ENCODE data around the gene PLXNA3.

PLXNA3 gene

DNA sequence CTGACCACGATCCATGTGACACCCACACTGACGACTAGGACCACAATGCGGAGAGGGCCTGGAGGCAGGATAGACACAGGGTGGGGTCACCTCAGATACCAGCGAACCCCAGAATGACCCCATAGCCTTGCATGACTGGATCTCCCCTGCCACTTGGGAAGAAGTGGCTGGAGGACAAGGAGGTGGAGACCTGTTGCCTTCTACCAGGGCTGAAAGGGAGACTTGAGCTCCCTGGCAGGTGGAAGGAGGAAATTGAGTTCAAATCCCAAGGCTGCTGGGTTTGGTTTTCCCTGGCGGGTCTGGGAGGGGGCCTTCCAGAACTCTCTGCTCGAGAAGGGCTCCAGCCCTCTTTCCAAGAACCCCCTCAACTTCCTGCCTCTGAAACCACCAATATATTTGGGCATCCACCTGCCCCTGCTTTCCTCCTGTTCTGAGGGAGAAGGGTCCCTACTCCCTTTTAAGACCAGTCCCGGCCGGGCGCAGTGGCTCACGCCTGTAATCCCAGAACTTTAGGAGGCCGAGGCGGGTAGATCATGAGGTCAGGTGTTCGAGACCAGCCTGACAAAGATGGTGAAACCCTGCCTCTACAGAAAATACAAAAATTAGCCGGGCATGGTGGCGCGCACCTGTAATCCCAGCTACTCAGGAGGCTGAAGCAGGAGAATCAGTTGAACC lies 54.9 kb downstream of the PLXNA3 start:
- DNase-seq = no peak
- H3K9me3 ChIP-seq = peaks cover 0 to 8% (median 0%) of the 10 kb centered on the region in 3 donors
- H3K36me3 ChIP-seq = peaks cover 0 to 31% (median 14%) of the 10 kb centered on the region in 3 donors
- no peak overlapping the region for H3K4me3 ChIP-seq
- intact Hi-C loops (cut with DNase I; ENCODE audit: low total_unique reads) = no loop called here
- H3K27me3 ChIP-seq = no peaks in the 10 kb centered on the region
- H3K27ac ChIP-seq = no peak overlapping the region
- peaks cover 0 to 19% (median 0%) of the 10 kb centered on the region in 4 donors for H3K4me1 ChIP-seq
- TF ChIP-seq, protein P1, sequence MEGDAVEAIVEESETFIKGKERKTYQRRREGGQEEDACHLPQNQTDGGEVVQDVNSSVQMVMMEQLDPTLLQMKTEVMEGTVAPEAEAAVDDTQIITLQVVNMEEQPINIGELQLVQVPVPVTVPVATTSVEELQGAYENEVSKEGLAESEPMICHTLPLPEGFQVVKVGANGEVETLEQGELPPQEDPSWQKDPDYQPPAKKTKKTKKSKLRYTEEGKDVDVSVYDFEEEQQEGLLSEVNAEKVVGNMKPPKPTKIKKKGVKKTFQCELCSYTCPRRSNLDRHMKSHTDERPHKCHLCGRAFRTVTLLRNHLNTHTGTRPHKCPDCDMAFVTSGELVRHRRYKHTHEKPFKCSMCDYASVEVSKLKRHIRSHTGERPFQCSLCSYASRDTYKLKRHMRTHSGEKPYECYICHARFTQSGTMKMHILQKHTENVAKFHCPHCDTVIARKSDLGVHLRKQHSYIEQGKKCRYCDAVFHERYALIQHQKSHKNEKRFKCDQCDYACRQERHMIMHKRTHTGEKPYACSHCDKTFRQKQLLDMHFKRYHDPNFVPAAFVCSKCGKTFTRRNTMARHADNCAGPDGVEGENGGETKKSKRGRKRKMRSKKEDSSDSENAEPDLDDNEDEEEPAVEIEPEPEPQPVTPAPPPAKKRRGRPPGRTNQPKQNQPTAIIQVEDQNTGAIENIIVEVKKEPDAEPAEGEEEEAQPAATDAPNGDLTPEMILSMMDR (IDR thresholded peaks at IDR 0.05) = no peak

DNA sequence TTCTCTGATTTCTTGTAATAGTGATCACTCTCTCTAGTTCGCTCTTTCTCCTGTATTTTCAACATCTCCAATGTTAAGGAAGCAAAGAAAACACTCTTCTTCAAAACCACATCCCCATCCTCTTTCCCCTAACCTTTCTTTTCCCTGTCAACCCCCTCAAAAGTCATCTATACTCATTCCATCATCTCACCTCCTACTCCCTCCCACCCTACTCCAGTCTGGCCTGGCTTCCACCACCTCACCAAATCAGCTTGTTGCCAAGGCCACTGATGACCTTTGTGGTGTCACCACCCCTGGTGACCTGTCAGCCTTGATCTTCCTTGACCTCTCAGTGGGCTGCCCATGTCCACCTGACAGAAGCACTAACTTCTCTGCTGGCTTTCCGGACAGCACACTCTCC lies 55.6 kb downstream of the PLXNA3 start:
- Histone ChIP-seq H3K4me1 (peaks cover 0 to 19% (median 0%) of the 10 kb centered on the region in 4 donors), H3K27me3 (no peaks in the 10 kb centered on the region), H3K9me3 (peaks cover 0 to 8% (median 0%) of the 10 kb centered on the region in 3 donors), H3K4me3 (no peak overlapping the region), H3K27ac (no peak overlapping the region), H3K36me3 (peaks cover 0 to 25% (median 8%) of the 10 kb centered on the region in 3 donors)
- TF ChIP-seq, protein P1 (IDR thresholded peaks at IDR 0.05) = no peak
- DNase-seq = no peak
- intact Hi-C loops (cut with DNase I; ENCODE audit: low total_unique reads) = no loop called here

DNA sequence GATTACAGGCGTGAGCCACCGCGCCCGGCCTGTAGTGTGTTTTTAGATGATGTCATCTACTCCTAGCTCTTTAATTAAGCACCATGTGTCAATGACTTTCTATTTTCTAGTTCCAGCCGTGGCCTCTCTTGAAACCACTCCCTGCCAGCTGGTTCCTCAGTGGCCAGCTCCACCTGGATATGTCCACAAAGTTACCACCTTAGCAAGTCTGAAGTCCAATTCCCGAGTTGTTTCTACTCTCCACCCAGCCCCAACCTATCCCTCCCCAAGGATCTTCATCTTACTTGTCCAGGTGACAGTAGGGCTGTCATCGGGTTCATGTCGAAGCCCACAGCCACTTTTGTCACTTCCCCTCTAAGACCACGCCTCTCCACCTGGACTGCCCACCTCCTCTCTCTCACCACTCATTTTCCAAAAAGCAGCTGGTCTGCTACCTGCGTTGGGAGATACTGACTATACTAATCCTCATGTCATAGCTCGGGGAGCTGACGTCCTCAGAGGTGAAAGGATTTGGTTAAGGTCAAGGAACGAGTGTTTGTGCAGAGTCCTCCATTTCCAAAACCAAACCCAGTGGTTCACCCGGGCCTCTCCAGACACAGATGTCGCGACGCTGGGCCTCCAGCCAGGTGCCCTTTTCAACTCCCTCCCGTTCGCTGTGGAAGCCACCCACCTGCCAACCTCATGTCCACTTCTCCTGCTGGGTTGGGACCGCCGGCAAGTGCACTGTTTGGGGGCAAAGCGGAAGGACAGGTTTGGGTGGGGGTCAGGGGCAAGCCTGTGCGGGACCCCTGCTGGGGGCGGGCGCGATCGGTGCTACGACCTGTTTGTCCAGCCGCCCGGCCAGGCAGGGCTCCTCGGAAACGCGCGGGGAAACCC lies 57.2 kb downstream of the PLXNA3 start:
- Histone ChIP-seq H3K4me1 (peaks cover 0 to 19% (median 0%) of the 10 kb centered on the region in 4 donors), H3K4me3 (peak overlapping the region; percentile 67 to 77), H3K27ac (peak overlapping the region; percentile 81 to 96), H3K9me3 (no peaks in the 10 kb centered on the region), H3K27me3 (no peaks in the 10 kb centered on the region), H3K36me3 (peaks cover 0 to 11% (median 0%) of the 10 kb centered on the region in 3 donors)
- intact Hi-C loops (cut with DNase I; ENCODE audit: low total_unique reads) = no loop called here
- peak in 1 of 2 donors; percentile 45 for DNase-seq
- TF ChIP-seq, protein P1 (IDR thresholded peaks at IDR 0.05) = no peak

DNA sequence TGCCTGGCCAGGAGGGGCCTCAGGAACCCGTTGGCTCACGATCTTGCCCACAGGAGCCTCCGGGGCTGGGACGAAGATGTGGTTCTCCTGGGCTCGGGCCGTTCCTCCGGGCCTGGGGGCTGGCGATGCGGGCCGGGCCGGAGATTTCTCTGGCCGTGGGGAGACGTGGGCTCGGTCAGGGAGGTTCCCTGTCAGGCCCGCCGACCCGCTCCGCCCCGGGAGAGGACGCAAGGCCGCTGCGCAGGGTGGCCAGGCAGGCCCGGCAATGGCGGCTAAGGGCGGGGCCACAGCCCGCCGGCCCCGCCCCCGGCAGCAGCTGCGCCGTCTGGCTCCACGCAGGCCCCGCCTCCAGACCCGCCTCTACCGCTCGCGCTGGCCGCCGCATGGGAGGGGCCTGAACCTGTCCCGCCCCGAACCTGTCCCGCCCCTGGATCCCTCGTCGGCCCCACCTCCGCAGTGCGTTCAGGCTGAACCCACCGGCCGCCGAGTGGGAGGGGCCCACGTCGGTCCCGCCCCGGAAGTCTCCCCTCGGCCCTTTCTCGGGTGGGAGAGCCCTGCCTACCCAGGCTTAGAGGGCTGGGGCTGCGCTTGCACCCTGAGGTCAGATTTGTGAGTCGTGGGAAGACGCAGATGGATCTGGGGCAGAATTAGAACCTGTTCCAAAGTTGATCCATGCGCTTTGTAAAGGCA lies 58.0 kb downstream of the PLXNA3 start, which contains the start of gene FAM3A:
Gene FAM3A, minus strand, starts transcription at position 267 of the 690 bp plus-strand sequence. CDS start 460 bp downstream, outside the sequence.
- H3K27me3 ChIP-seq = no peaks in the 10 kb centered on the region
- intact Hi-C loops (cut with DNase I; ENCODE audit: low total_unique reads) = no loop called here
- TF ChIP-seq, protein P1 (IDR thresholded peaks at IDR 0.05) = no peak
- peak; percentile 89 to 97 for DNase-seq
- H3K9me3 ChIP-seq = no peaks in the 10 kb centered on the region
- H3K4me1 ChIP-seq = peaks cover 0 to 19% (median 0%) of the 10 kb centered on the region in 4 donors
- peak within 1 kb of the TSS; percentile 67 to 77 for H3K4me3 ChIP-seq
- H3K36me3 ChIP-seq = peaks cover 0 to 7% (median 0%) of the 10 kb centered on the region in 3 donors
- H3K27ac ChIP-seq = peak within 1 kb of the TSS; percentile 81 to 96

DNA sequence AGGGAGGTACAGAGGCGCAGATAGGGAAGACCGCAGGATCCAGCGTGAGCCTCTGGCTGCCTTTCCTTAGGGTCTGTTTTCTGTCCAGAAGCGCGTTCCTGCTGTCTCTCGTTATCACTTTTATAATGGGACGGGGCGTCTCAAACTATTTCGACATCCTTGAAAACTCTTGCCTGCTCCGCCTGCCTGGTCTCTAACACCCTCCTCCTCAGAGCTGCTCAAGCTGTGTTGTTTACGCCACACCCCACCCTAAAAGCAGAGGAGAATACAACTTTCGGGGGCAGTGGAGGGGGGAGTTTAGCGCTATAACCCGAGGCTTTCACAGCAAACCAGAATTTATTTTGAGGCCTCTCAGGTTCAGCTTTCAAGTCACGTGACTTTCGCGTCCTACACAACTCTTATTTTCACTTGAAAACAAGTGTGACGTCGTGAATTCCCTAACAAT lies 58.6 kb downstream of the PLXNA3 start:
- Histone ChIP-seq H3K27me3 (no peaks in the 10 kb centered on the region), H3K9me3 (no peaks in the 10 kb centered on the region), H3K4me3 (peak overlapping the region; percentile 48 to 67), H3K36me3 (peaks cover 0 to under 1% (median 0%) of the 10 kb centered on the region in 3 donors), H3K4me1 (peaks cover 0 to 19% (median 0%) of the 10 kb centered on the region in 4 donors), H3K27ac (peak overlapping the region; percentile 81 to 96)
- TF ChIP-seq, protein P1 (IDR thresholded peaks at IDR 0.05) = no peak
- intact Hi-C loops (cut with DNase I; ENCODE audit: low total_unique reads) = no loop called here
- DNase-seq = peak in 1 of 2 donors; percentile 44
